H1 (cell line): ENCODE results near the gene TM4SF20. TPM values are rescaled to one million over a fixed set of nuclear protein-coding genes. Genes with fewer than 3 reads are reported as not detected.

Source experiments
- CTCF ChIA-PET: fragments of 300-600 bp; sonication (Branson Sonifier 250); formaldehyde crosslinking; loops from one replicate; lab custom pipeline; 2021; ENCODE audit not compliant: partially characterized antibody; lab: Charles Lee
- POLR2A ChIA-PET: fragments of 300-600 bp; sonication (Branson Sonifier 250); formaldehyde crosslinking; loops from one replicate; lab custom pipeline; 2021; ENCODE audit warnings: inconsistent platforms; ENCODE audit not compliant: partially characterized antibody; lab: Charles Lee
- DNase-seq, 2 experiments: peaks; one replicate each; pipeline versions ENCODE4 v3.0.0 to v3.0.0-alpha.2; 2010 to 2022; ENCODE audit warnings: low spot score in 2 of 2, low read depth in 1 of 2, mixed read lengths in 1 of 2
- FAIRE-seq: peaks from 2 replicates; lab custom pipeline; 2011; peaks lifted over from hg19 to GRCh38; lab: Jason Lieb, UNC
- H2AFZ ChIP-seq: 2 replicates; pipeline ENCODE4 v1.8.1; 2012; ENCODE audit warnings: low read length, inconsistent platforms
- H2AK5ac ChIP-seq: 2 replicates; pipeline ENCODE4 v1.6.1; 2013; ENCODE audit warnings: low read depth, low read length
- H2BK120ac ChIP-seq: replicated peaks from 2 replicates; pipeline ENCODE3; 2013; ENCODE audit warnings: low read depth, low read length, inconsistent platforms
- H2BK12ac ChIP-seq: 2 replicates; pipeline ENCODE4 v1.6.1; 2013; ENCODE audit warnings: low read depth, low read length
- H2BK15ac ChIP-seq: 2 replicates; pipeline ENCODE4 v1.6.1; 2013; ENCODE audit warnings: low read length
- H2BK20ac ChIP-seq: 2 replicates; pipeline ENCODE4 v1.6.1; 2013; ENCODE audit warnings: low read length
- H2BK5ac ChIP-seq: 2 replicates; pipeline ENCODE4 v1.6.1; 2013; ENCODE audit warnings: low read depth, low read length
- H3K14ac ChIP-seq: 2 replicates; pipeline ENCODE4 v1.6.1; 2013; ENCODE audit warnings: inconsistent platforms; ENCODE audit not compliant: insufficient read length
- H3K18ac ChIP-seq: 2 replicates; pipeline ENCODE4 v1.6.1; 2013; ENCODE audit warnings: low read length; ENCODE audit errors: extremely low read depth
- H3K23ac ChIP-seq: 2 replicates; pipeline ENCODE4 v1.6.1; 2013; ENCODE audit warnings: inconsistent platforms; ENCODE audit not compliant: insufficient read length
- H3K23me2 ChIP-seq: 2 replicates; pipeline ENCODE4 v1.6.1; 2013; ENCODE audit warnings: low read depth, low read length
- H3K27ac ChIP-seq: 2 replicates; pipeline ENCODE4 v1.6.1; 2011; ENCODE audit warnings: low read depth, low read length, inconsistent platforms
- H3K27me3 ChIP-seq, 4 experiments: replicated peaks in 1 of 4; 1 replicate in 1 of 4; 2 replicates in 3 of 4; pipeline versions ENCODE4 v1.6.1 to v1.8.1; 2011 to 2013; ENCODE audit warnings: low read length in 3 of 4, mild to moderate bottlenecking in 3 of 4, inconsistent platforms in 2 of 4, mixed read lengths in 2 of 4, moderate library complexity in 1 of 4; ENCODE audit not compliant: control insufficient read depth in 3 of 4, insufficient read depth in 3 of 4; ENCODE audit errors: extremely low read depth in 1 of 4
- H3K36me3 ChIP-seq, 4 experiments: 2 replicates each; pipeline versions ENCODE4 v1.6.1 to v1.8.1; 2011 to 2013; ENCODE audit warnings: mild to moderate bottlenecking in 4 of 4, low read length in 3 of 4, moderate library complexity in 2 of 4, control low read depth in 1 of 4, inconsistent platforms in 1 of 4; ENCODE audit not compliant: insufficient read depth in 4 of 4, control insufficient read depth in 2 of 4
- H3K4ac ChIP-seq: replicated peaks from 2 replicates; pipeline ENCODE3; 2013; ENCODE audit warnings: low read length, low read depth, mixed read lengths, inconsistent platforms; ENCODE audit not compliant: insufficient read length
- H3K4me1 ChIP-seq, 4 experiments: replicated peaks in 1 of 4; 1 replicate in 1 of 4; 2 replicates in 3 of 4; pipeline versions ENCODE4 v1.6.1 to v1.8.1; 2011 to 2013; ENCODE audit warnings: low read length in 3 of 4, inconsistent platforms in 2 of 4, mixed read lengths in 1 of 4; ENCODE audit not compliant: insufficient read depth in 4 of 4, control insufficient read depth in 3 of 4
- H3K4me2 ChIP-seq, 2 experiments: 2 replicates each; pipeline versions ENCODE4 v1.6.1 to v1.8.1; 2011 to 2013; ENCODE audit warnings: low read depth in 2 of 2, low read length in 2 of 2, control low read depth in 1 of 2, inconsistent platforms in 1 of 2, mild to moderate bottlenecking in 1 of 2; ENCODE audit not compliant: insufficient read depth in 1 of 2
- H3K4me3 ChIP-seq, 4 experiments: fragments of 200-600, 300-600 bp in 1 of 4; sonication (generic), shearing (Covaris generic), sonication (Bioruptor Twin) in 1 of 4; 2 replicates each; pipeline versions ENCODE4 v1.5.1 to v1.8.1; 2011 to 2016; ENCODE audit warnings: low read length in 4 of 4, low read depth in 3 of 4, control low read depth in 2 of 4, inconsistent platforms in 2 of 4, mild to moderate bottlenecking in 2 of 4, mixed read lengths in 1 of 4, moderate library complexity in 1 of 4; ENCODE audit not compliant: insufficient read depth in 2 of 4; ENCODE audit errors: extremely low read depth in 1 of 4
- H3K56ac ChIP-seq: replicated peaks from 2 replicates; pipeline ENCODE3; 2013; ENCODE audit warnings: low read depth, mild to moderate bottlenecking, mixed read lengths, low read length, inconsistent platforms; ENCODE audit not compliant: insufficient read length
- H3K79me1 ChIP-seq: 2 replicates; pipeline ENCODE4 v1.6.1; 2013; ENCODE audit warnings: low read depth, low read length, control low read depth
- H3K79me2 ChIP-seq, 2 experiments: 2 replicates each; pipeline versions ENCODE4 v1.6.1 to v1.8.1; 2012 to 2013; ENCODE audit warnings: low read length in 2 of 2, mild to moderate bottlenecking in 2 of 2, inconsistent platforms in 1 of 2; ENCODE audit not compliant: insufficient read depth in 2 of 2, control insufficient read depth in 1 of 2
- H3K9ac ChIP-seq, 4 experiments: replicated peaks in 1 of 4; 1 replicate in 1 of 4; 2 replicates in 3 of 4; pipeline versions ENCODE4 v1.6.1 to v1.8.1; 2011 to 2013; ENCODE audit warnings: low read depth in 3 of 4, low read length in 3 of 4, control low read depth in 2 of 4, mild to moderate bottlenecking in 2 of 4, moderate library complexity in 2 of 4, inconsistent platforms in 1 of 4; ENCODE audit errors: extremely low read depth in 1 of 4
- H3K9me3 ChIP-seq, 2 experiments: 2 replicates each; pipeline versions ENCODE4 v1.6.1 to v1.8.1; 2012 to 2013; ENCODE audit warnings: mild to moderate bottlenecking in 2 of 2, moderate library complexity in 2 of 2, control low read depth in 1 of 2, inconsistent platforms in 1 of 2, low read depth in 1 of 2, low read length in 1 of 2, mixed read lengths in 1 of 2; ENCODE audit not compliant: insufficient read depth in 2 of 2
- H4K20me1 ChIP-seq, 2 experiments: replicated peaks in 1 of 2; 2 replicates each; pipeline versions ENCODE3 to v1.8.1; 2011 to 2013; ENCODE audit warnings: inconsistent platforms in 2 of 2, low read length in 2 of 2, mild to moderate bottlenecking in 1 of 2; ENCODE audit not compliant: insufficient read depth in 2 of 2, control insufficient read depth in 1 of 2
- H4K5ac ChIP-seq: 2 replicates; pipeline ENCODE4 v1.6.1; 2013; ENCODE audit warnings: low read length, low read depth, mixed read lengths, inconsistent platforms; ENCODE audit not compliant: insufficient read length
- H4K8ac ChIP-seq: 2 replicates; pipeline ENCODE4 v1.8.0; 2013; ENCODE audit warnings: mild to moderate bottlenecking, moderate library complexity, low read length, inconsistent platforms; ENCODE audit not compliant: insufficient read depth; ENCODE audit errors: extremely low read depth
- H4K91ac ChIP-seq: replicated peaks from 2 replicates; pipeline ENCODE3; 2013; ENCODE audit warnings: low read length, mixed read lengths, inconsistent platforms; ENCODE audit not compliant: insufficient read length
- POLR2A ChIP-seq, 2 experiments: IDR thresholded peaks; 1 replicate in 1 of 2; 2 replicates in 1 of 2; pipeline ENCODE4 v1.6.1; 2011; ENCODE audit warnings: low read depth in 2 of 2, low read length in 2 of 2, mild to moderate bottlenecking in 2 of 2; ENCODE audit errors: control extremely low read depth in 1 of 2
- SAP30 ChIP-seq: fragments of 300-600 bp; sonication (generic); IDR thresholded peaks from 2 replicates; pipeline ENCODE4 v1.7.1; 2012; ENCODE audit warnings: low read length, moderate library complexity, mild to moderate bottlenecking, inconsistent platforms; ENCODE audit not compliant: insufficient read depth, insufficient replicate concordance
- SIRT6 ChIP-seq: IDR thresholded peaks from one replicate; pipeline ENCODE4 v1.7.1; 2012; ENCODE audit warnings: low read length, inconsistent platforms
- SP4 ChIP-seq: IDR thresholded peaks from 2 replicates; pipeline ENCODE4 v1.6.1; 2012; ENCODE audit warnings: low read length, inconsistent platforms
- TBP ChIP-seq: IDR thresholded peaks from 2 replicates; pipeline ENCODE4 v1.6.1; 2011; ENCODE audit warnings: low read depth, low read length, improper control_type of control experiment
- TCF12 ChIP-seq: IDR thresholded peaks from 2 replicates; pipeline ENCODE4 v1.6.1; 2011; ENCODE audit warnings: low read depth, mild to moderate bottlenecking, low read length
- WGBS, 2 experiments: shearing (Covaris generic) in 1 of 2; methylation state at CpG; one replicate each; pipeline versions ENCODE4 v1.1.6 to v1.1.7; 2013 to 2015; ENCODE audit warnings: low lambda C conversion rate in 2 of 2, mixed read lengths in 2 of 2, inconsistent platforms in 1 of 2, low coverage in 1 of 2, missing lambda C conversion rate in 1 of 2; ENCODE audit not compliant: insufficient replicate concordance in 2 of 2, insufficient coverage in 1 of 2, insufficient read length in 1 of 2; ENCODE audit errors: extremely low coverage in 1 of 2, missing lambda C conversion rate in 1 of 2; 5-methylcytosine and 5-hydroxymethylcytosine counted together
- polyA plus RNA-seq, 7 experiments: library from polyadenylated mRNA; depleted of rRNA in 3 of 7; stranded (reverse) in 5 of 7; unstranded in 2 of 7; fragments of >200 nt in 5 of 7; fragments of 200-250 nt in 2 of 7; gene quantifications; 1 replicate in 5 of 7; 2 replicates in 1 of 7; 4 replicates in 1 of 7; pipeline versions ENCODE4 v1.2.1 to v1.2.3, GENCODE V29; 2011 to 2013; ENCODE audit warnings: missing spikeins in 2 of 7, mixed read lengths in 2 of 7
- total RNA-seq: library from RNA; stranded (reverse); fragmentation: NEBNext Ultra II Directional; extraction: Animal tissue kit (Norgen Biotek cat#: 25700); gene quantifications from 2 replicates; pipeline ENCODE4 v1.2.1, GENCODE V29; 2021

TM4SF20 gene
- total and polyA plus RNA-seq, 2 of the 8 experiments (the other 6 are each of a cell fraction or from before 2014, with no cell fraction given): not detected

- Histone ChIP-seq H2BK15ac (no peak overlapping the region), H3K4me1 (no peaks in the 10 kb centered on the region; a peak in 2 of 7 replicates), H2BK12ac (no peak overlapping the region; the same call in 1 of the 2 replicates), H3K9ac (peak overlapping the region in 3 of 4 experiments; percentile 66 to 80 (median 75); a peak in 6 of 7 replicates), H3K36me3 (peaks cover 0 to 6% (median 2%) of the 10 kb centered on the region in 4 experiments; a peak in 3 of 8 replicates), H3K4me2 (peak overlapping the region; percentile 69 to 85), H4K5ac (no peak overlapping the region), H2BK20ac (no peak overlapping the region), H2BK5ac (peak overlapping the region; percentile 66; the same call in 1 of the 2 replicates), H3K14ac (no peak overlapping the region), H3K79me2 (peaks cover 4 to 54% of the 10 kb centered on the region in 2 experiments; a peak in 3 of 4 replicates), H2AFZ (peak overlapping the region; percentile 56; the same call in 1 of the 2 replicates), H2AK5ac (no peak overlapping the region), H3K23ac (no peak overlapping the region), H3K56ac (no peak overlapping the region), H4K20me1 (peaks cover 0 to 3% of the 10 kb centered on the region in 2 experiments), H3K23me2 (no peaks in the 10 kb centered on the region; the same call in 1 of the 2 replicates), H4K91ac (no peak overlapping the region), H3K4ac (peak overlapping the region; percentile 41), H4K8ac (no peak overlapping the region), H3K79me1 (no peaks in the 10 kb centered on the region), H3K27me3 (no peaks in the 10 kb centered on the region), H3K4me3 (peak overlapping the region; percentile 56 to 95 (median 82)), H3K18ac (peak overlapping the region; percentile 97), H2BK120ac (no peak overlapping the region), H3K27ac (peak overlapping the region; percentile 71; the same call in 1 of the 2 replicates), H3K9me3 (peaks cover 9 to 16% of the 10 kb centered on the region in 2 experiments; a peak in 3 of 4 replicates)
- FAIRE-seq (no peak), DNase-seq (no peak)
- WGBS, 2 experiments: 7% methylated on average over 10 of the region's 13 CpGs; no CpG with 5 or more reads in 1 of the 2 experiments
- ChIA-PET CTCF (interaction anchor here (0.7 kb wide), 3 partner anchors 21 to 831 kb away, joined by 3 to 4 read pairs (median 3); no protein-coding TSS in a partner anchor), POLR2A (interaction anchor here (1.1 to 2.2 kb wide), 3 partner anchors 10 to 21 kb away, joined by 4 to 9 read pairs (median 7); no protein-coding TSS in a partner anchor)
- TF ChIP-seq POLR2A (IDR thresholded peaks at IDR 0.05; ENCODE audit: control extremely low read depth in 1 of 2, low read depth in 2 of 2, low read length in 2 of 2) (peak in 1 of 2 experiments; percentile 20; a peak in 2 of 3 replicates), SP4 (no peak), SAP30 (peak; percentile 52), TCF12 (no peak), TBP (no peak), SIRT6 (no peak)
Observed at GRCh38 chr2:227325839-227326195, 53.3 kb downstream of the TM4SF20 start.
